ENCODE measurements around the gene GHR.

The GHR gene

DNA sequence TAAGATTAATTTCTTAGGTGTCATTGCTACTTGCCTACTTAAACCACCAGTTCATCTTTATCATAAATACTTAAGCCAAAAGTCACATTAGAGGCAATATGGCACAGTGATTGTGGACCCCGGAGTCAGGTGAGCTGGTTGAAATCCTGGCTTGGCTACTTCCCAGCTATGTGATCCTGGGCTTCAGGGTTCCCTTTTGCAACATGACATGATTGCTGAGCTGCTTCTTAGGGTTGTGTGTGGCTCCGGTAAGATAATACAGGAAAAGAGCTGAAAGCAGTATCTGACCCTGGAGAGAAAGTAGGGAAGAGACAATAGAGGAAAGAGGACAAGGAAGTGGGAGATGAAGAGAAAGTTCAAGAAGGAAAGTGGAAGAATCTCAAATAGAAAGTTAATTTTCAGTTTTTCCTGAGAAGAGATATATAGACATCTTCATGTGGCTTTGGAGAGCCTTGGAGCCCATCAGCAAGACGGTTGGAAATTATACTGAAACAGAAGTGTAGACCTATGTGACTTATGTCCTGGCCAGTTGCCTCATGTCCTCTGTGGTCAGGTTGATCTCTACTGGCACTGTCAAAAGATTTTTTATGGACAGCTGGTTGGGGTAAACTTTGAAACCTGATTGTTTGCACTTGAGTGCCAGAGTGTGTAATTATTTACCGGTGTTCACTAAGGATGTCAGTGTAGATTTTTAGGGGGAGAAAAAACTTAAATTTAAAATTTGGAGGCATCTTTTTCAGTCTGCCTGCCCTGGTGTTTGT, 93.2 kb downstream of the GHR start:
- DNase-seq (ENCODE audit: low spot score) = no peak

DNA sequence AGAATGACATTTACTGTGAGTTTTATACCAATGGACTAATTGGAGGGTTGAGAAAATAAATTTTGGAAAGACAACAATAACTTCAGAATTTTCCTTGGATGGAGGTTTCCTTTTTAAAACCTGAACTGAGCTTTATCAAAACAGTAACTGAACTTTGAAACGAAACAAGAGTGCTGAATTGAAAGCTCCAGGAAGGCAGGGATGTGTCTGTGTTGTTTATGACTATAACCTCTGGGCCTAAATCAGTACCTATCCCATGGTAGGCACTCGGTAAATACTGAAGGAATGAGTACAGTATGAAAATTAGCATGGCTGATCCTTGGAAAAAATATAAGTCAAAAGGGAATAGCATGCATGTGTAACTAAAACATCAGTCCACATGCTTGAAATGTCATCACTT, 93.9 kb downstream of the GHR start:
- DNase-seq (ENCODE audit: low spot score) = no peak

GRCh38 chr5:42518595-42519221, 95.5 kb downstream of the GHR start:
- DNase-seq (ENCODE audit: low spot score) = no peak

DNA sequence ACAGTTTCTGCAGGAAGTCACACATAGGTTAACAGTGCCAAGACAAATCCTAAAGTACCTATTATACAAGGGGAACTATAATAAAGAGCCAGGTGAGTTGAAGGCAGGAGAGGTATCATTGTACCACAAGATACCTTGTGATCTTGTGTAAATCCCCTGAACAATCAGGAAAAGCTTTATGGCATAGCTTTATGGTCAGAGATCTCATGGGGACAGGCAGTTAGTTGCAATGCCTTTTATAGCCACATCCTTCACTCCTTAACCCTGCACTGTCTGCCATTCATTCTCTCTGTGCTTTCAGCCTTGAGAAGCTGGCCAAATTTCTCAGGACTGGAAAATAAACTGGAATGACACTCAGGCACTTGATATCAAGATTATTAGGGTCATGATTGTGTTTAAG, 97.0 kb downstream of the GHR start:
- no peak for DNase-seq (ENCODE audit: low spot score)

- DNase-seq (ENCODE audit: low spot score) = no peak
Observed at GRCh38 chr5:42520957-42521356, 97.7 kb downstream of the GHR start.

DNA sequence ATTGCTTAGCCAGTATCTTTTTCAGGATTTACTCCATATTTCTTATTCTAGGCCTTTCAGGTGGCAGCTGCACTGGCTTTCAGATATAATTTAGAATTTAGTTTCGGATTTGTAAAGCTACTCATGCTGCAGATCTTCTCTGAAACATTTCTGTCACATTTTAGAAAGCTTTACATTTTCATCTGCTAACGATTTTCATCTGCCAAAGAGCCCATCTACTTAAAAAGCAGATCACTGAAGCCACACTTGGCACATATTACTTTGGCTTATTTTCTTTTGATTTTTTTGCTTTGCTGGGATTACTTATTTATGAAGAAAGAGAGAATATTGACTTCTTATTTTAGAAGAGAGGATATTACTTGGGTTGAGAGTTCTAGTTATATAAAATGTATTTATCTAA, 98.2 kb downstream of the GHR start:
- no peak for DNase-seq (ENCODE audit: low spot score)

DNA sequence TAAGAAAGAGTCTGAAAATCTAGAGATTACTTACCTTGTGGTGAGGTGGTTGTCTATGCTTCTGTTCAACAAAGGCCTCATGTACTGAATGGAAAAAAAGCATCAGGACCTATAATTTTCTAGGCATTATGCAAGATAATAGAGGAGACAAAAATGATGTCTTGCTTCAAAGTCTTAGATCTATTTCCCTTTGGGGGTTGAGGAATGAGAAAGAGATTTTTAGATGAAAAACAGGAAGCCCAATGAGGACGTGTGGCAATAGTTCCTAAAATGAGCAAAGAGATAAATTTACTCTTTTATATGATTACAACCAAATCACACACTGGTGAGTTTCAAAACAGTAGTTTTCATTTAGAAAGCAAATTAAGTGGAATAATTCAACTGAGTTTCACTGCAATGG, 99.5 kb downstream of the GHR start:
- no peak for DNase-seq (ENCODE audit: low spot score)

DNA sequence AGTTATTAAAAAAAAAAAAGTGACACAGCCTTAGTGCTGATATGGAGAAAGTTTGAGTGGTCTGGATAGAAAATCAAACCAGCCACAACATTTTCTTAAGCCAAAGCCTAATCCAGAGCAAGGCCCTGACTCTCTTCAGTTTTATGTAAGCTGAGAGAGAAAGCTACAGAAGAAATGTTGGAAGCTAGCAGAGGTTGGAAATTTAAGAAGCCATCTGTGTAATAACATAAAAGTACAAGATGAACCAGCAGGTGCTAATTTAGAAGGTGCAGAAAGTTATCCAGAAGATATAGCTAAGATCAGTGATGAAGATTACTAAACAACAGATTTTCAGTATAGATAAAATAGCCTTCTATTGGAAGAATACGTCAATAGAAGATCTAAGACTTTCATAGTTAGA, 102.9 kb downstream of the GHR start:
- no peak for DNase-seq (ENCODE audit: low spot score)

DNA sequence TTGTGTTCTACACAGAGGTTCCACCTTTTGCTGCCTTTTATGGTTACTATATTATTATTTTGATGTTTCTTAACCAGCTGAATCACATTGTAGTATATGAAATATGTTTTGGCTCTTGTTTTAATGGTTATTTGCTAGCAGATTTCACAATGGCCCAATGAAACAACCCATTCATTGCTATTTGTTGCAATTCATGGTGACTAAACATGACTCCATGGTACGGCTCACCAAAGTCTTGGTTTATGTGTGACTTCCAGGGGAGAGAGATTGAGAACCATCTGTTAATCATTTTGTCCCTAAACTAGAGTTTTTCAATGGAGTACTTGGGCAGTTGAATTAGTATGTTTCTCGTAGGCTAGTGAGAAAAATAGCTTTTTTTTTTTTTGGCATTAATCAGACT, 108.4 kb downstream of the GHR start:
- DNase-seq (ENCODE audit: low spot score) = peak; percentile 27

GRCh38 chr5:42542106-42542505, 118.9 kb downstream of the GHR start:
- DNase-seq (ENCODE audit: low spot score) = peak; percentile 9

DNA sequence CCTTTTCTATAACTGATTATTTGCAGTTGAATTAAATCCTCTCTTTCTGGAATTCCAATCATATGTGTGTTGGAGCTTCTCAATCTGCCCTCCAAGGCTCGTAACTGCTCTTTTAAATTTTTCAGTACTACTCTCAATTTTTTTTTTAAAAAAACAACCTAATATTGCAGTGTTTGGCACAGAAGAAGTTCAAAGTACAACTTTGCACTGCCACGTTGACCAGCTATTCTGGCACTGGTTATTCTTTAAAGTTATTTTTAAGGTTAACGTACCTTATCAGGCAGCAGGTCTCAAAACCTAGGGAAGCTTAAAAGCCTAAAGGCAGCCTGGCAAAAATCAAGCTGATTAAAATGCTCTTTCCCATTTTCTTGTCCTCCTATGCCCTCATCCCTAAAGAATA, 120.5 kb downstream of the GHR start:
- DNase-seq (ENCODE audit: low spot score) = no peak

- no peak for DNase-seq (ENCODE audit: low spot score)
Observed at GRCh38 chr5:42545038-42545437, 121.8 kb downstream of the GHR start.

DNA sequence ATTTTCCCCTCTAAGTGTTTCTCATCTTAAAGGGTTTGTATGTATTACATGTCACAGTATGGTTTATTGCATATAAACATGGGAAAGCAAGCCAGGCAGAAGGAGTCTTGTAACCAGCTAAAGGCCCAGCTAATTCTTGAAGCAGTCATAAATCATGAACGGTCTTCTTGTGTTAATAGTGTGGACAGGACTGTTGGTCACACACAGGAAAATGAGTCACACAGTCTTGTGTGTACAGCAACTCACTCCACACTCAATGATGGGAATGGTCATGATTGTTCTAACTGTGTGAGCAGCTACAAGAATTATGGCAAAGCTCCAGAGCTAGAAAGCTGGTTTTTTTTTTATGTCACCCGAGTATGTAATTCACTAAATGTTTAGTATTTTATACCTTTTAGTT, 123.9 kb downstream of the GHR start:
- peak; percentile 84 for DNase-seq (ENCODE audit: low spot score)

DNA sequence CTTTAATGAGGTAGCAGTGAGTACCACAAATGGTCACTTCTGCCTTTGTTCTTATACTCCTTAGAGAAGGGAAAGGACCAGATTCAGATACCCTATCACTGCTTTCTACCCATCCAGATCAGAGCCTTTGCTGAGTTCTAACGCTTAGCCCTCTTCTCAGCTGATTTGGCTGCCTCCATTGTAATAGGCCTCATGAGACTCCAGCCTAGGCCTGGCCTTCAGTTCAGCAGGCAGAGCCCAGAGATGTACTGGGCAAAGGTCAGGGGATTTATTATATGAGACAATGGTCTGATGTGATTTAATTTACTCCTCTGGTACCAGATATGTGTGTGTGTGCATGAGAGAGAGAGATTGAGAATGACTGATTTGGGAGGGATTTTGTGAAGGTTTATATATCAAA, 124.7 kb downstream of the GHR start:
- DNase-seq (ENCODE audit: low spot score) = no peak

DNA sequence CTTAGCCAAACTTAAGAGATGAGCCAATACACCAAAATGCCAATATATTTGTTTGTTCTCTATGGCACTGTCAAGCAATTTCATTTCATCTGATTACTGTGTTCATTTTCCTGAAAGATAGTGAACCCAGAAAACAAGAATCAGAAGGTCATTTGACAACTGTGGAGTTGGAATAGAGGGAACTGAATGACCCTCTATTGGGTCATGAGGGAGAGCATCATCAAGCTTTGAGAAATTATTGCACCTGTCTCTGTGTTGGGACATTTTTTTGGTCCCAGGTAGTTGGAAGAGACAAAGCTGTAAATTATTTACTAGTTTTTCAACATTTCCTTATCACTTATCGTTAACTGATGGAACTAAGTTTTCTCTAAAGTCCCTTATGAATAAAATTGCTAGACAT, 129.4 kb downstream of the GHR start:
- DNase-seq (ENCODE audit: low spot score) = no peak

GRCh38 chr5:42553461-42553860, 130.2 kb downstream of the GHR start:
- no peak for DNase-seq (ENCODE audit: low spot score)

DNA sequence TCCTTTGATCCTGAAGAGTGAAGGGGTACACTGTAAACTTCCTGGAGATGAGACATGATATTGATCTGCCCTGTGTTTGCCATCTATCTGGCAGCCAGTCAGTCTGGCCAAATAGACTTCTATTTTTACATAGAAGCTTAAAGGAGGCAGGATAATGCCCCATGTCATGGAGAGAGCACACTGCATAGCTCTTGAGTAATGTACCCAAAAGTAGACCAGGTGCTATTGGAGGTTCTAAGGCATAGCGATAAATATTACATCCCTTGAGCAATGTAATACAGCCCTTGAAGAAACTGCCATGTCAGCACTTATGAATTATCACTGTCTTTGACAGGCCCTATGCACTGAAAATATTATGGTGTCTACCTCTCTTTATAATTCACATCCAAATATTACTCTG, 131.8 kb downstream of the GHR start:
- no peak for DNase-seq (ENCODE audit: low spot score)

GRCh38 chr5:42555797-42556196, 132.6 kb downstream of the GHR start:
- peak; percentile 1 for DNase-seq (ENCODE audit: low spot score)

- DNase-seq (ENCODE audit: low spot score) = no peak
Observed at GRCh38 chr5:42557689-42558088, 134.4 kb downstream of the GHR start.

DNA sequence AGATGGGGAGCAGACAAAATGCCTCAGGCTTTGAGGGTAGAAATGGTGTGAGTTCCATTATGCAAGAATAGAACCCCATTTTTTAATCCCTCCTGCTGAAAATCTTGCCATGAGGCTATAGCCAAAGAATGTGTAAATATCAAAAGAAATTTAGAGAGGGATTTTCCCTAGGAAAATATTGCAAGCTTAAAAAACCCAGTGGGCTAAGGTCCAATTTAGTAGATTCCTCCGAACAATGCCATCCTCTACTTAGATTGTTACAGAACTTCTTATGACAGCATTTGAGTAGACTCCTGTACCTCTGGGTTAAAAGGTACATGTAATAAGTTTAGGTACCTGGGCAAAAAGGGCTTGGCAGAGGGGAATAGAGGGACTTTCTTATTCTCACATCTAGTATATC, 138.4 kb downstream of the GHR start:
- DNase-seq (ENCODE audit: low spot score) = no peak

DNA sequence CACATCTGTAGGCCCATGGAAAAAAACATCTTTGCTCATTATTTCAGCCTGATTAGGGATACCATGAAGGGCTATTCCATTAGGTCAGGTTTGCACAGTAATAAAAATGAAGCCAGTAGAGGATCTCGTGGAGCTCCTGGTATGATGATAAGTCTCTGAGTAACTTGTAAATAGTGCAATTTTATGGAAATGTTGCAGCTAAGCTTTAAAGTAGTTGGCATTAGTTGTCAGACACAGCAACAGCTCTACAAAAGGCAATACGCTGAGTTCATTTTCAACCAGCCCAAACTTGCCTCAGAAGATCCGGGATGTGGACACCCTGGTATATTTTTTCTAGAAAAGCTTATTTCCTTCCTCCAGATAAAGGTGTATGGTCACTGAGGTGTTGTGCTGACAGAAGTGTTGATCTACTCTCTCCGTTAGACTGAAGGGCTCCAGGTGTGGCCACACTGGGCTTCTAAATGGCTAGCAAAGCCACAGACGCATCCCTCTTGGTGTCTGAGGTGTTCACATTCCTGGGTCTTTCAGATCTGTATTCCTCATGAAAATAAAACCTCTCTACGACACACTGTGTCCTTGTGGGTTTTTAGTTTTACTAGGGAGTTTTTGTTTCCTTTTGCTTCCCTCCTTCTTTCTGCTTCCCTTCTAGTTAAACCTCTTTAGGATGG, 141.6 kb downstream of the GHR start:
- no peak for DNase-seq (ENCODE audit: low spot score)

DNA sequence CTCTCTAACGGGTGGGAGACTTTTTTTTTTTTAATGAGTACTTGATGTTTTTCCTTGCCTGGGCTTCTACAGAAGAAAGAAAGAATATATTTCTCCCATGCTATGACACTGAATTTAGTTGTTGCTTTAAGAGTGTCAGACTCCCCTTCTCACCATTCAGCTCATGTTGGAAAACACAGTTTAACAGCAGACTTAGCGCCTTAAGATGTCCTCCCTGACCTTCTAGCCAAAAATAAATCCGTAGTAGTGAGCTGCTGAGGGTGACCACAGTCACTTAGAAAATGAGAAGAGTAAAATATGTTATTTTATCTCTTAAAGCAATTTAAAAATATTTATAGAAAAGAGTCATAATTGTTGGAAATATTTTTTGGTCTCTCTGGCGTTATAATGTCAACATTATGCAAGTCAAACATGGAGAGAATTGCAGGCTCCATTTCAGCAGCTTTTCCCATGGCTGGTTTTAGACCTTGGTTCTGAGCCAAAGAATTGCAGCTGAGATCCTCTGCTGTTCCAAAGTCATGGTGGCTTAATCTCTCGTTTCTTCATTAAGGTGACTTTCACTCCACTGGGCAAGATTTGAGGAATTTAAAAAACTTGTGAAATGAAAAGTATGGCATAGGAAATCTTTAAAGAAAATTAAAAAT, 143.5 kb downstream of the GHR start:
- DNase-seq (ENCODE audit: low spot score) = no peak

DNA sequence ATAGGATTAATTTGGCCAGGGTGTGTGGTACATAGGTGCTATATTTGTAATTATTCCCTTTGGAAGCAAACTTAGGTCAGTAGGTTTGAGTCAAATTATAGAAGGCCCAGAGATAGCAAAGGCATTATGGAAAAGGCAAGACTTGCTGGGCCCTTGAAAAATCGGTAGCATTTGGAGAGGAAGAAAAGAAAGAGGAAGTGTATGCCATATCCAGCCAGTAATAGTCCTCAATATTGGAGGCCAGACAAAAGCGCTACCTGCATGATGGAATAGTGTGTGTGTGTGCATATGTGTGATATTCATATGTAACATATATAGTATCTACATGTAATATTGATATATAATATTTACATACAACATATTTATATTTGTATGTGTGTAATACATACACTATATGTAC, 146.1 kb downstream of the GHR start:
- DNase-seq (ENCODE audit: low spot score) = no peak

Data from kidney tubule cell (primary cell).